ENCODE measurements around the gene ASAP2. TPM values are rescaled to one million over a fixed set of nuclear protein-coding genes. Genes with fewer than 3 reads are reported as not detected.
"Not testable (repeated sequence)": the region's sequence is repeated elsewhere in the genome, so short reads cannot be mapped to it uniquely, and the experiment has no call there.

Gene ASAP2
- total RNA-seq, 2 experiments from 2014 or later = 0.21 to 0.26 TPM

DNA sequence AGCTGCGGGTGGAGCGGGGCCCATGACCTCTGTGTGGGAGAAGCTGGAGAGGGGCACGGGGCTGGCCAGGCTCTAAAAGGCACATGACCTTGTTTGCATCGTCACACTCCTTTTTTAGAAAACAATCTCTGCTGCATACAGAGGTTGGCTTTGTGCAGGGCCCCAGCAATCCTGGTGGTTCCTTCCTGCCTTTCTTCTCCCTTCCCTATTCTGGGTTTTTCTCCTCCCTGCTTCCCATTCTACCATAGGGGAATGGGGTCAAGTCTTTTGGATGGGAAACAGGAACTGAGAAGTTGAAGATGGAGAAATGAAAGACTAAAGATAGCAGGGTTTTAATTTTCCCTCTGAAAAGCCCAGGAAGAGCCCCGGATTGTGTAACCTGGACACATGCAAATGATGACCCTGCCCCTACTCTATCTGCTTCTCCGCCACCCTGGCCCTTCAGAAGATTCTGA, 53.9 kb downstream of the ASAP2 start:
- H3K4me1 Mint-ChIP-seq = no peaks in the 10 kb centered on the region
- DNase-seq (no peak), ATAC-seq (no peak)
- H3K4me3 Mint-ChIP-seq = no peak overlapping the region
- ChIA-PET POLR2A (no interaction called here), CTCF (interaction anchor here (0.6 to 0.8 kb wide), 2 partner anchors 9 to 77 kb away, joined by 3 read pairs; no protein-coding TSS in a partner anchor)
- H3K27me3 Mint-ChIP-seq = peaks cover 3% of the 10 kb centered on the region
- no peaks in the 10 kb centered on the region for H3K9me3 Mint-ChIP-seq (ENCODE audit: low read depth)
- H3K36me3 Mint-ChIP-seq (ENCODE audit: low read depth) = no peaks in the 10 kb centered on the region
- intact Hi-C loops (cut with DNase I, micrococcal nuclease) = no loop called here
- no peak overlapping the region for H3K27ac Mint-ChIP-seq

DNA sequence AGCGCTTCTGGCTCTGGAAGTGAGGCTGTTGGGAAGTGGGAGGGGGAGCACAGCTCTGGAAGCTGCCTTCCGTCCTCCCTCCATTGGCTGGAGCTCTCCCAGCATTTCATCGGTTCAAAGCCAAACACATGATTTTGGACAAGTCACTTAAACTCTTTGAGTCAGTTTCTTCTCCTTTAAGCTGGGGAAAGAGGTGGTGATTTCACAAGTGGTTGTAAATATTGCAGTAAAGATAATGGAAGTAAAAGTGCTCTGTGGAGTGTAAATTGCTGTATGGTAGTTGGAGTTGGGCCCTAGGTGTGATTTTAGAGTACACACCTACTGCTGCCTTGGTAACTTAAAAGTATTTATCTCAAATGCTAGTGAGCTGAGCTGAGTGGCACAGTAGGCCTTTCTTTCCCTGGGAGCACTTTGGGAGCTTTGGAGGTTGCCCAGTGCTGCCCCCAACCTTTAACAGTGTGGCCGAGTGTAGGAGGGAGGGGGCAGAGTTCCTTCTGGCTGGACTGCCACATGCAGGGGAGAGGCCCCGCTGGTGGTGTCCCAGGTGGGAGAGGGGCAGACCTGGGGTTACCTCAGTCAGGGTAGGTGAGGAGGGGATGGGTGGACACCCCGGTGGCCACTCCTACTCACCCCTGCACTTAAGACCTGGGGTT, 54.7 kb downstream of the ASAP2 start:
- H3K36me3 Mint-ChIP-seq (ENCODE audit: low read depth) = no peaks in the 10 kb centered on the region
- no peak for ATAC-seq
- H3K9me3 Mint-ChIP-seq (ENCODE audit: low read depth) = no peaks in the 10 kb centered on the region
- DNase-seq = no peak
- H3K4me1 Mint-ChIP-seq = no peaks in the 10 kb centered on the region
- CTCF ChIA-PET = interaction anchor here (0.6 kb wide), 1 partner anchor 10 kb away, joined by 3 read pairs; no protein-coding TSS in a partner anchor
- no peak overlapping the region for H3K4me3 Mint-ChIP-seq
- POLR2A ChIA-PET = no interaction called here
- no peak overlapping the region for H3K27ac Mint-ChIP-seq
- H3K27me3 Mint-ChIP-seq = peaks cover 3% of the 10 kb centered on the region
- intact Hi-C loops (cut with DNase I, micrococcal nuclease) = no loop called here

DNA sequence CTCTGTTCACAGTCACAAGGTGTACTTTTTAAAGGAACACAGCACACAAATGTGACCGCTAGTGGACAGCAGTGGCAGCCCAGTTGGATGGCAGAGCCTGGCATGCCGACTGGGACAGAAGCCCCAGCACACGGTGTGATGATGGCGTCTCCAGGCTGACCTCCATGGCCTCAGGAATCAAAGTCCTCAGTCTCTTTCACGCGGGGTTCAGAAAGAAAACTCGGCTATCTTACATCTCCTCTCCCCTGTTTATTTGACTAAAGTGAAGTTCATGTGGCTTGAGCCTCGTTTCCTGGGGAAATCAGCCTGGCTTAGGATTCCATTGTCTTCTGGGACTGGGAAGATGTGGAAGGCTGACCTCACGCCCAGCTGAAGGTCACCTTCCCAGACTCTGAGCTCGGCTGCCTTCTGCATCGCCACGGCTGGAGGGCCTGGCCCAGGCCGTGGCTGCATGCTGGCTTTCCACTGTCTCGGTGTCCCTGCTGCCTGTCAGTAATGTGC, 56.1 kb downstream of the ASAP2 start:
- DNase-seq (no peak), ATAC-seq (no peak)
- intact Hi-C loops (cut with DNase I, micrococcal nuclease) = no loop called here
- Mint-ChIP-seq H3K9me3 (ENCODE audit: low read depth) (no peaks in the 10 kb centered on the region), H3K4me1 (no peaks in the 10 kb centered on the region), H3K4me3 (no peak overlapping the region), H3K27me3 (peaks cover 3% of the 10 kb centered on the region), H3K36me3 (ENCODE audit: low read depth) (no peaks in the 10 kb centered on the region), H3K27ac (no peak overlapping the region)
- POLR2A ChIA-PET = interaction anchor here (0.8 kb wide), 1 partner anchor 163 kb away, joined by 3 read pairs; no protein-coding TSS in a partner anchor
- CTCF ChIA-PET = no interaction called here

DNA sequence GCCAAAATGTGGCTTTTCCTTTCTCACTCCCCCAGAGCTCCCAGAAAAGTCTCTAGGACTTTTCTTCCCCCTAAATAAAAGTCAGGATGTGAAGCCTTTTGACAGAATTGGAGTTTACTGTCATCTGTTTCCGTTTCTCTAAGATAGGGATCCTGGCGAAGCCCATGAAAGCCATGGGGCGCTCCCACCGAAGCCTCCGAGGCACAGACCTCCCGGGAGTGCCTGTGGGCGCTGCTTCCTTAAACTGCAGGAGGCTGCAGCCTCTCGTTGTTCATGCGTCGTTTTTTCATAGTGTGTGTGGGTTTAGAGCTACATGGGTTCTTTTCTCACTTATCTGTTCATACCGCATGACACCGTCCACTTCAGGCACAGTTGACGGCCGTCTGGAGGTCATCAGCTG, 56.8 kb downstream of the ASAP2 start:
- Mint-ChIP-seq H3K4me3 (no peak overlapping the region), H3K4me1 (no peaks in the 10 kb centered on the region), H3K9me3 (ENCODE audit: low read depth) (no peaks in the 10 kb centered on the region), H3K36me3 (ENCODE audit: low read depth) (no peaks in the 10 kb centered on the region), H3K27ac (no peak overlapping the region), H3K27me3 (peaks cover 5% of the 10 kb centered on the region)
- DNase-seq = no peak
- ChIA-PET POLR2A (interaction anchor here (0.8 kb wide), 1 partner anchor 164 kb away, joined by 3 read pairs; no protein-coding TSS in a partner anchor), CTCF (interaction anchor here (0.7 kb wide), 1 partner anchor 190 kb away, joined by 3 read pairs; no protein-coding TSS in a partner anchor)
- intact Hi-C loops (cut with DNase I, micrococcal nuclease) = no loop called here
- ATAC-seq = no peak

DNA sequence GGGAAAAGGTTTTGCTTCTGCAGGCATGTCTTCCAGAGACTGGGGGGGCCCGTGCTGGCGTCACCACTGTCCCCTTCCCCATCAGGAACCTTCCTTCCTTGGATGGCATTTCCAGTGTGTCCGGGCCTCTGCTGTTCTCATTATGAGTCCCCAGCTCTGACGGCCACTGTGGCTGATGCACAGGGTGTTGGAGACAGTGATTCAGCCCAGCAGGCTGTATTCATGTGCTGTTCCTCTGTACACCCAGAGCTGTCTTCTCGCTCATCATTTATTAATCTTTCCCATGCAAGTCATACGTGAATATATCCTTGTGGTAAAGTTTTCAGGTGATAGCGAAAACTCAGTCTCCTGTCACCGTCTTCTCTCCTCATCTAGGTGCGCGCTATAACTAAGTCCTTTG, 57.7 kb downstream of the ASAP2 start:
- H3K27me3 Mint-ChIP-seq = peaks cover 5% of the 10 kb centered on the region
- intact Hi-C loops (cut with DNase I, micrococcal nuclease) = no loop called here
- no peak for DNase-seq
- H3K27ac Mint-ChIP-seq = no peak overlapping the region
- H3K4me1 Mint-ChIP-seq = no peaks in the 10 kb centered on the region
- H3K4me3 Mint-ChIP-seq = no peak overlapping the region
- CTCF ChIA-PET = no interaction called here
- POLR2A ChIA-PET = no interaction called here
- no peaks in the 10 kb centered on the region for H3K9me3 Mint-ChIP-seq (ENCODE audit: low read depth)
- no peak for ATAC-seq
- H3K36me3 Mint-ChIP-seq (ENCODE audit: low read depth) = no peaks in the 10 kb centered on the region

DNA sequence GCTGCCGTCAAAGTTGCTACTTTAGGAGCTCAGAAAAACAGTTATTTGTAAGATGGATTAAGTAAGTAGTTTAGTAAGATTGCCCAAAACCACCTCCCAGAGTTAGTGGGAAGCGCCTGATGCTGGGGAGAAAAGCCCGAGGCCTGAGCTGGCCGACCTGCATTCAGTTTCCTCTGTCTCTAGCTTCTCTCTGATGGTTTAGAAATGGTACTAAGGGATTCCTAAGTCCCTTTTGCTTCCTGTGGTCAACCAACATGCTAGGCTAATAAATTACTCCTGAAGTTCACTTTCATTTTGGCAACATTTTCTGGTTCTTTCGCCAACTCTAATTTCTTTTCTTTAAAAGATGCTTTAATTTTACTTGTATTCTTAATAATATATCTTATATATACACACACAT, 60.1 kb downstream of the ASAP2 start:
- Mint-ChIP-seq H3K4me1 (no peaks in the 10 kb centered on the region), H3K27ac (no peak overlapping the region), H3K36me3 (ENCODE audit: low read depth) (no peaks in the 10 kb centered on the region), H3K27me3 (peaks cover 5% of the 10 kb centered on the region), H3K4me3 (no peak overlapping the region), H3K9me3 (ENCODE audit: low read depth) (no peaks in the 10 kb centered on the region)
- intact Hi-C loops (cut with DNase I, micrococcal nuclease) = no loop called here
- POLR2A ChIA-PET = no interaction called here
- no peak for ATAC-seq
- CTCF ChIA-PET = no interaction called here
- no peak for DNase-seq

DNA sequence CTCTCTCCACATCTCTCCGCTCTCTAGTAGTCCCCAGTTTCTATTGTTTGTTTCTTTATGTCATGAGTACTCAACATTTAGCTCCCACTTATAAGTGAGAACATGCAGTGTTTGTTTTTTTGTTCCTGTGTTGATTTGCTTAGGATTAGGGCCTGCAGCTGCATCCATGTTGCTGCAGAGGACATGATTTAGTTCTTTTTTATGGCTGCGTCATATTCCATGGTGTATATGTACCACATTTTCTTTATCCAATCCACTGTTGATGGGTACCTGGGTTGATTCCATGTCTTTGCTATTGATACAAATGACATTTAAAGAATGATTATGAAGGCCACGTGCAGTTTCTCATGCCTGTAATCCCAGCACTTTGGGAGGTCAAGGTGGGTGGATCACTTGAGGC, 60.7 kb downstream of the ASAP2 start:
- CTCF ChIA-PET; POLR2A ChIA-PET; ATAC-seq; H3K27me3 Mint-ChIP-seq; intact Hi-C loops (cut with DNase I, micrococcal nuclease); H3K4me3 Mint-ChIP-seq; H3K4me1 Mint-ChIP-seq; H3K36me3 Mint-ChIP-seq (ENCODE audit: low read depth); DNase-seq; H3K27ac Mint-ChIP-seq; H3K9me3 Mint-ChIP-seq (ENCODE audit: low read depth): not testable (repeated sequence)

DNA sequence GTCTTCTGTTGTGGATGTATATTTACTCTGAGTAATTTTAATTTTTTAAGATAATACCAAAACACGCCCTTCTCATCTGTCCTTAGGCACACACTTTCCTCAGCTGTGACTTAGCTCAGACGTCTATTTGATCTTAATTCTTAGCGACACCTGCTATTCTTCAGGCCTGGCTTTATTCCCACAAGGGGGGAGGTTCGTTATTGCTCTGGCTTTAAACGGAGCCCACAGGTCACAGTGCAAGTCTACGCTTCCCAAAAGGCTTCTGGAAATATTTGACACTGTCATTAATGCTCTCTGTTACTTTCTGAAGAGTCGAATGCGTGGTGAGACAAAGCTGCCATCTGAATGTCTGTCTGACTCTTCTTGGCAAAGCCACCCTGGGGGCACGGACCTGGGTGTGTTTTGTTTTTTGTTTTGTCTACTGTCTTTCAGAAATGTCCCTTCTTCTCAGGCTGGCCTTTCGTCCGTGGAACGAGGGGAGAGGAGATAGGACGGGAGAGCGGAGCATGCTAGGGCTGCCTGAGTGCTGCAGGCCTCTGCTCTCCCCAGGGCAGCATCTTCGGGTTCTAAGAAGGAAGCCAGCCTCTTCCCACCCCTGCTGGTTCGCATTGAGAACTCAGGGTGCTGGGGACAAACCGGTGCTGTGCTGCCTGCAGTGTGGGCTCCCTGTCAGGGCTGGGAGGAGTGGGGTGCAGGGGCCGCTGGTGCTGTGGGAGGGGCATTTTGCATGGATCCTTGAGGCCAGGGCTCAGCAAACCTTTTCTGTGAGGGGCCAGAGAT, 61.9 kb downstream of the ASAP2 start:
- Mint-ChIP-seq H3K27ac (no peak overlapping the region), H3K36me3 (ENCODE audit: low read depth) (no peaks in the 10 kb centered on the region), H3K27me3 (peaks cover 8% of the 10 kb centered on the region), H3K4me3 (no peak overlapping the region), H3K4me1 (no peaks in the 10 kb centered on the region), H3K9me3 (ENCODE audit: low read depth) (no peaks in the 10 kb centered on the region)
- ChIA-PET CTCF (no interaction called here), POLR2A (no interaction called here)
- no peak for DNase-seq
- intact Hi-C loops (cut with DNase I, micrococcal nuclease) = no loop called here
- no peak for ATAC-seq

DNA sequence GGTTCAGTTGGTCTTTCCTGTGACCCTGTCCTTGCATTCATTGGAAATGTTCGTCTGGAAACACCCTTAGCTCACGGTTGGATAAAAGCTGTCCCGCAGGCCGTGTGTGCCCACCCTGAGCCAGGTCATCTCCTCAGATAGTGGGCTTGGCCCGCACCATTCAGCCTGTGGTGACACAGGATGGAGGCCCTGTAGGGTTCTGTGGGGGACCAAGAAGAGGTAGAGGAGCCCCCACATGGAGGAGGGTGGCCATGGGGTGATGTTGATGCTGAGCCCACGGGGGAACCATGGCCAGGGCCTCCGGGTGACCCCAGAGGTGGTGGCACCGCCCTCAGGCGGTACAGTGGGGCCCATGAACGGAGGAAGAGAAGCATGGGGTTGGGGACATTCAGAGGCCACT, 62.7 kb downstream of the ASAP2 start:
- POLR2A ChIA-PET = no interaction called here
- ATAC-seq = no peak
- no peaks in the 10 kb centered on the region for H3K4me1 Mint-ChIP-seq

DNA sequence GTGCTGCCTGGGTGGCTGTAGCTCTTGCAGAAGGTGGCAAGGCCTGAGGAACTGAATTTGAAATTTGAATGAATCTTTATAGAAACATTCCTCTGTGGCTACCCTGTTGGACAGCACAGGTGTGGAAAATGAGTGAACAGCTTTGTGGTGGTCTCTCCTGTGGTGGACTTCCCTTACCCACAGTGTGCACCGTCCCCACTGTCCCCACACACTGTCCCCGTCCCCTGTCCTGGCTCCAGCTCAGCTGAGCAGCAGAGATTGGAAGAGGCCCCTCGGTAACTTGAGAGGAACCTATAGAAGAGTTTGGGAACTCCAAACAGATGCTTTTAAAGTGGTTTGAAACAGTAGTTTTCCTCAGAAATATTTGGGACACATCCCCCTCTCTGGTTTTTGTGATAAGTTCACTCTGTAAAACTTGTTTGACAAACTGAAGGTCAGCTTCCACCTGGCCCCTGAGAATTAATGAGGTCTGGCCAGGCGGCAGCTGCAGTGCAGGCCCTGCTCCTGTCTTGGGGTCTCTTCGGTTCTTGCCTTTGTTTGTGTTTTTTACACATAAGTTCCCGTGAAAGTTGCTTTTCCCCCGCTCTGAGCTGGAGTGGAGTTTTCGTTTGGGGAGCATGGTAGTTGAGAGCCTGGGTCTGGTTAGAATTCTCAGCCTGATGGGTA, 63.2 kb downstream of the ASAP2 start:
- CTCF ChIA-PET = no interaction called here
- no peak for ATAC-seq
- POLR2A ChIA-PET = no interaction called here
- Mint-ChIP-seq H3K27ac (no peak overlapping the region), H3K4me3 (no peak overlapping the region), H3K9me3 (ENCODE audit: low read depth) (no peaks in the 10 kb centered on the region), H3K27me3 (peaks cover 5% of the 10 kb centered on the region), H3K36me3 (ENCODE audit: low read depth) (no peaks in the 10 kb centered on the region), H3K4me1 (no peaks in the 10 kb centered on the region)
- DNase-seq = no peak
- intact Hi-C loops (cut with DNase I, micrococcal nuclease) = no loop called here

More for the DNA sequence above, 62.7 kb downstream of the ASAP2 start:
- H3K27ac Mint-ChIP-seq = no peak overlapping the region
- no peaks in the 10 kb centered on the region for H3K36me3 Mint-ChIP-seq (ENCODE audit: low read depth)
- H3K27me3 Mint-ChIP-seq = peaks cover 8% of the 10 kb centered on the region
- H3K4me3 Mint-ChIP-seq = no peak overlapping the region
- CTCF ChIA-PET = no interaction called here
- no peak for DNase-seq
- H3K9me3 Mint-ChIP-seq (ENCODE audit: low read depth) = no peaks in the 10 kb centered on the region
- intact Hi-C loops (cut with DNase I, micrococcal nuclease) = no loop called here

DNA sequence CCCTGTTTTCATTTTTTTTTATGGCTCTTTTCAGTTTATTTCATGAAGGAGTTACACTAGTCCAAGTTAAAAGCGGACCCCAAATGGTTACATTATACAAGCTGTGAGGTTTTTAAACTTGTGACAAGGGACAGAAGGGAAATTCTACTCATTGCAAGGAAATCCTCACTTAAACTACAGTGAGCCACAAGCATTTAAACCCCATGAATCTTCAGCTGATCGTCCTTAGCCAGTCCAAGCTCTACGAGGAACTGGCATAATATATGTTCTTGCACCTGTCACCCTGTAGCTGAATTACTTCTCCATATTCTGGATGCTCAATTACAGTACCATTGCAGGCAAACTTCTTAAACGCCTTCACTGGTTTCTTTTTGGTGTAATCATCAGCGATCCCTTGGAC, 64.5 kb downstream of the ASAP2 start:
- Mint-ChIP-seq H3K27me3 (peaks cover 5% of the 10 kb centered on the region), H3K4me1 (no peaks in the 10 kb centered on the region), H3K27ac (no peak overlapping the region), H3K36me3 (ENCODE audit: low read depth) (no peaks in the 10 kb centered on the region), H3K4me3 (no peak overlapping the region), H3K9me3 (ENCODE audit: low read depth) (no peaks in the 10 kb centered on the region)
- ATAC-seq (no peak), DNase-seq (no peak)
- ChIA-PET CTCF (no interaction called here), POLR2A (no interaction called here)
- intact Hi-C loops (cut with DNase I, micrococcal nuclease) = no loop called here

DNA sequence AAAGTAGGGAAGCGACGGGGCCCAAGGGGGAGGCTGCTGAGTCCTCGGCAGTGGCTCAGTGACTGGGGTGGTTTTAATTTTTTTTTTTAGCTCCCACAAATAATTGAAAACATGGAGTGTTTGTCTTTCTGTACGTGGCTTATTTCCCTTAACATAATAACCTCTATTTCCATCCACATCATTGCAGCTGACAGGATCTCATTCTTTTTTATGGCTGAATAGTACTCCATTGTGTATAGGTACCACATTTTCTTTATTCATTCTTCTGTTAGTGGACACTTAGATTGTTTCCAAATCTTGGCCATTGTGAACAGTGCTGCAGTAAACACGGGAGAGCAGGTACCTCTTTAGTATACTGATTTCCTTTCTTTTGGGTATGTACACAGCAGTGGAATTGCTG, 65.1 kb downstream of the ASAP2 start:
- no peak for ATAC-seq
- H3K27me3 Mint-ChIP-seq = peaks cover 5% of the 10 kb centered on the region
- CTCF ChIA-PET = no interaction called here

More for the DNA sequence above, 65.1 kb downstream of the ASAP2 start:
- no peak overlapping the region for H3K27ac Mint-ChIP-seq
- intact Hi-C loops (cut with DNase I, micrococcal nuclease) = no loop called here
- no peaks in the 10 kb centered on the region for H3K4me1 Mint-ChIP-seq
- POLR2A ChIA-PET = no interaction called here
- no peaks in the 10 kb centered on the region for H3K36me3 Mint-ChIP-seq (ENCODE audit: low read depth)
- no peaks in the 10 kb centered on the region for H3K9me3 Mint-ChIP-seq (ENCODE audit: low read depth)
- DNase-seq = no peak
- H3K4me3 Mint-ChIP-seq = no peak overlapping the region
